ENCODE measurements around the gene COMT.
"Not testable (repeated sequence)": the region's sequence is repeated elsewhere in the genome, so short reads cannot be mapped to it uniquely, and the experiment has no call there.

The COMT gene

GRCh38 chr22:19904174-19904856 is 37.3 kb upstream of the COMT start:
- Histone ChIP-seq H3K36me3 (peaks cover 0 to 37% (median 6%) of the 10 kb centered on the region in 11 experiments; a peak in 9 of 22 replicates), H3K4me2 (peak overlapping the region in 4 of 11 experiments; percentile 74 to 94 (median 82); a peak in 2 of 22 replicates), H3K4me3 (no peak overlapping the region), H3K27me3 (no peaks in the 10 kb centered on the region), H3K9ac (0 out of 22 replicates have a peak overlapping the region, but pooled peaks of 1 of the 11 experiments have one; percentile 14), H3K4me1 (peaks cover 0 to 48% (median 32%) of the 10 kb centered on the region in 10 experiments; a peak in 18 of 20 replicates), H3K9me3 (replicated peaks in 1 of 11) (no peaks in the 10 kb centered on the region), H4K20me1 (peaks cover 0 to 33% (median 0%) of the 10 kb centered on the region in 11 experiments; a peak in 5 of 22 replicates), H3K27ac (no peak overlapping the region)
- TF ChIP-seq Cebpa-rat (IDR thresholded peaks at IDR 0.05): no peak

GRCh38 chr22:19904935-19905334 is 36.6 kb upstream of the COMT start:
- no peak overlapping the region for H3K4me3 ChIP-seq
- peaks cover 0 to 48% (median 32%) of the 10 kb centered on the region in 10 experiments; a peak in 18 of 20 replicates for H3K4me1 ChIP-seq
- no peak overlapping the region for H3K4me2 ChIP-seq
- TF ChIP-seq Cebpa-rat (IDR thresholded peaks at IDR 0.05): no peak
- peaks cover 0 to 37% (median 6%) of the 10 kb centered on the region in 11 experiments; a peak in 9 of 22 replicates for H3K36me3 ChIP-seq
- no peaks in the 10 kb centered on the region for H3K27me3 ChIP-seq
- no peaks in the 10 kb centered on the region for H3K9me3 ChIP-seq (replicated peaks in 1 of 11)
- peaks cover 0 to 33% (median 0%) of the 10 kb centered on the region in 11 experiments; a peak in 5 of 22 replicates for H4K20me1 ChIP-seq
- H3K9ac ChIP-seq: no peak overlapping the region
- no peak overlapping the region for H3K27ac ChIP-seq

DNA sequence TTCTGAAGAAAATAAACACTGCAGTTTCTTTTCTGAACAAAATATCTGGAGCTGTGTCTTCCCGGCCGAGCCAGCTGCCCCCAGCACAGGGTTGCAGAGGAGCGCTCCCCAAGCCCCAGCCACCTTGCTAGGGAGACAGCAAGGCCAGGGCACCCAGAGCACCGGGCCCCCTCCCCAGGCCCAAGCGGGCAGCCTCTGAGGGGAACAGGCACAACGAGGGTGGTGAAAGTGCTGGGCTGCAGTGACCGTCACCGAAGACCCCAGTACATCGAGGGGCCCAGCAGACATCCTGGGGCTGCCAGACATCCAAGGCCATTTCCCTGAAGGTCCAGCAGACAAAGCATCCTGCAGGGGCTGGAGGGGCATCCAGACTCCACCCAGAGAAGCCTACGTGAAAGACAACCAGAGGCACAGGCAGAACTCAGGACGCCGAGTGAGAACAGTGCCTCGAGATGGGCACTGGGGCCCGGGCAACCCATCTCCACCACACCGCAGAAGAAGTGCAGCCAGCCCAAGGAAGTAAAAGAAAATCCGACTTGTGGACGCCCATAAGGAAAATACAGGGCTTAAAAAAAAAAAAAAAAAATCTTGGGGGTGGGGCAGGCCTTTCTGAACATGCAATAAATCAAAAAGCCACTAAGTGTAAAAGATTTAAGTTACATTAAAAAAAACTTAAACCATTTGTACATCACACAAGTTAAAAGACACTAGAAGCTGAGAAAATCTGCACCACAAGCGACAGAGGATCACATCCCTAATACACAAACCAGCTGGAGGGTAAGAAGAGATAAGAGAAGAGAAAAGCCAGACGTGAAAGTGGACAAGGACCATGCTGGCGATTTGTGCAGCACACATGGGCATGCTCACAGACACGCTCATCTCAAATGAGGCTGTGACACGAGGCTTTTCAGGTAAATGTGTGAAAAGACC is 36.0 kb upstream of the COMT start:
- Histone ChIP-seq H3K27ac (no peak overlapping the region), H3K4me2 (no peak overlapping the region)

DNA sequence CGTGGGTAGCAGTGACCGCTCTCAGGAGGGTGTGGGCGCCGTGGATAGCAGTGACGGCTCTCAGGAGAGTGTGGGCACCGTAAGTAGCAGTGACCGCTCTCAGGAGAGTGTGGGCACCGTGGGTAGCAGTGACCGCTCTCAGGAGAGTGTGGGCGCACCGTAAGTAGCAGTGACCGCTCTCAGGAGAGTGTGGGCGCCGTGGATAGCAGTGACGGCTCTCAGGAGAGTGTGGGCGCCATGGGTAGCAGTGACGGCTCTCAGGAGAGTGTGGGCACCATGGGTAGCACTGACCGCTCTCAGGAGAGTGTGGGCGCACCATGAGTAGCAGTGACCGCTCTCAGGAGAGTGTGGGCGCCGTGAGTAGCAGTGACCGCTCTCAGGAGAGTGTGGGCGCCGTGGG is 34.7 kb upstream of the COMT start:
- not testable (repeated sequence) for H3K4me3 ChIP-seq; H3K4me2 ChIP-seq; H3K9ac ChIP-seq; H3K27me3 ChIP-seq; H3K9me3 ChIP-seq (replicated peaks in 1 of 11); H3K27ac ChIP-seq
- peaks cover 0 to 46% (median 0%) of the 10 kb centered on the region in 11 experiments; a peak in 7 of 22 replicates for H4K20me1 ChIP-seq
- peaks cover 0 to 29% (median 20%) of the 10 kb centered on the region in 10 experiments; a peak in 18 of 20 replicates for H3K4me1 ChIP-seq
- H3K36me3 ChIP-seq: peaks cover 0 to 36% (median 10%) of the 10 kb centered on the region in 11 experiments; a peak in 12 of 22 replicates

More for the DNA sequence above, 36.0 kb upstream of the COMT start:
- Histone ChIP-seq H3K9me3 (replicated peaks in 1 of 11) (no peaks in the 10 kb centered on the region), H3K36me3 (peaks cover 0 to 37% (median 6%) of the 10 kb centered on the region in 11 experiments; a peak in 9 of 22 replicates), H3K4me1 (peaks cover 0 to 42% (median 31%) of the 10 kb centered on the region in 10 experiments; a peak in 18 of 20 replicates), H3K9ac (no peak overlapping the region), H4K20me1 (peaks cover 0 to 40% (median 0%) of the 10 kb centered on the region in 11 experiments; a peak in 6 of 22 replicates), H3K4me3 (no peak overlapping the region), H3K27me3 (no peaks in the 10 kb centered on the region)
- TF ChIP-seq Cebpa-rat (IDR thresholded peaks at IDR 0.05): no peak

DNA sequence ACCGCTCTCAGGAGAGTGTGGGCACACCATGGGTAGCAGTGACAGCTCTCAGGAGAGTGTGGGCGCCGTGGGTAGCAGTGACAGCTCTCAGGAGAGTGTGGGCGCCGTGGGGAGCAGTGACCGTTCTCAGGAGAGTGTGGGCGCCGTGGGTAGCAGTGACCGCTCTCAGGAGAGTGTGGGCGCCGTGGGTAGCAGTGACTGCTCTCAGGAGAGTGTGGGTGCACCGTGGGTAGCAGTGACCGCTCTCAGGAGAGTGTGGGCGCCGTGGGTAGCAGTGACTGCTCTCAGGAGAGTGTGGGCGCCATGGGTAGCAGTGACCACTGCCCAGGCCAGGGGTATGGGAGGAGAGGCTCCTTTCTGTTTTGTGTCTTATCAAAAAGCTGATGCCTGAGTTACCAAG is 33.7 kb upstream of the COMT start:
- H3K9me3 ChIP-seq (replicated peaks in 1 of 11); H3K27ac ChIP-seq; H3K4me2 ChIP-seq; H3K27me3 ChIP-seq; H3K4me3 ChIP-seq: not testable (repeated sequence)
- Histone ChIP-seq H3K9ac (peak overlapping the region in 1 of 11 experiments; percentile 13; a peak in 1 of 22 replicates), H3K36me3 (peaks cover 0 to 37% (median 13%) of the 10 kb centered on the region in 11 experiments; a peak in 12 of 22 replicates), H4K20me1 (peaks cover 0 to 53% (median 0%) of the 10 kb centered on the region in 11 experiments; a peak in 7 of 22 replicates), H3K4me1 (peaks cover 0 to 29% (median 18%) of the 10 kb centered on the region in 10 experiments; a peak in 18 of 20 replicates)

DNA sequence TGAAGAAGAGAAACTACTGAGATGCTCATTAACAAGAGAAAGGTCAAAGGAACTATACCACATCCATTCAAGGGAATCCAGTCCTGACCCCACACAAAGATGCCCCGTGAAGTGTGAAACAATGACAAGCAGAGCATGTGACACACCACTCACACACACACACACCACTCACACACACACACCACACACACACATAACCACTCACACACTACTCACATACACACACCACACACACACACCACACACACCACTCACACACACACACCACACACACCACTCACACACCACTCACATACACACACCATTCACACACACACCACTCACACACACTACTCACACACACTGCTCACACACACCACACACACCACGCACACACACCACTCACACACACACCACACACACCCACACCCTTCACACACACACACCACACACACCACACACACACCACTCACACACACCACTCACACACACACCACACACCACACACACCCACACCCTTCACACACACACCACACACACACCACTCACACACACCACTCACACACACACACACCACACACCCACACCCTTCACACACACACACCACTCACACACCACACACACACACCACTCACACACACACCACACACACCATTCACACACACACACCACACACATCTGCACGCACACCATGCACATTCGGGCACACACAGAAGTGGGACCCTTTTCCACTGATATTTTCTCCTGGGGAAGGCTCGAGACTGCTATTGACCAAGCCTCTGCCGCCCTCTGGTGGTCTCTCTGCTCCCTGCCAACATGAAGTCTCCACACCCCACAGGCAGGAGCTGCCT is 32.0 kb upstream of the COMT start:
- no peak overlapping the region for H3K27ac ChIP-seq

DNA sequence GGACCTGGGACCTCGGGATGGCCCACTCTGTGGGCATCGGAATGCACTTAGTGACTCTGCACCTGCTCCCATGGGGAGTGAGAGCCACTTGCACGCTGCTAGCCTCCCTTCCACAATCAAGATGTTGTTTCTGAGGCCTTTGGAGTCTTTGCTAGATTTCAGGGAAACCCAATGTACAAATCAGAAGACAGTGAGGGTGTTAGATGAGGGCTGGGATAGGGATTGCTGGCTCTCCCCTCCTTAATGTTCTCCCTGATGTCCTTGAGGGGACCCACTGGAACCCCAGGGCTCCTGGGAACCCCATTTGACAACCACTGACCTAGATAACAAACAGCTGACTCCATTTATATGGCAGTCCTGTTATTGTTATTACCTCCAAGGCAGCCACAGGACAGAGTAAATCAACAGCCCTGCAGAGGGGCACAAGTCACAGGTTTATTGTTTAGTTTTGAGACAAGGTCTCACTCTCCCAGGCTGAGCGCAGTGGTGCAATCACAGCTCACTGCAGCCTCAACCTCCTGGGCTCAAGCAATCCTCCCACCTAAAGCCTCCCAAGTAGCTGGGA is 31.3 kb upstream of the COMT start:
- H3K27me3 ChIP-seq: no peaks in the 10 kb centered on the region; a peak in 1 of 22 replicates
- H3K27ac ChIP-seq: no peak overlapping the region
- H3K9me3 ChIP-seq (replicated peaks in 1 of 11): peaks cover 5 to 14% (median 11%) of the 10 kb centered on the region in 11 experiments; a peak in 17 of 22 replicates
- H3K4me3 ChIP-seq: no peak overlapping the region
- peak overlapping the region in 2 of 11 experiments; percentile 26 to 38; a peak in 2 of 22 replicates for H3K9ac ChIP-seq
- no peak for TF ChIP-seq Cebpa-rat (IDR thresholded peaks at IDR 0.05)
- H4K20me1 ChIP-seq: peaks cover 0 to 34% (median 0%) of the 10 kb centered on the region in 11 experiments; a peak in 6 of 22 replicates
- peaks cover 0 to 24% (median 7%) of the 10 kb centered on the region in 10 experiments; a peak in 11 of 20 replicates for H3K4me1 ChIP-seq
- peaks cover 22 to 57% (median 35%) of the 10 kb centered on the region in 11 experiments for H3K36me3 ChIP-seq
- no peak overlapping the region; a peak in 1 of 22 replicates for H3K4me2 ChIP-seq

More for the DNA sequence above, 32.0 kb upstream of the COMT start:
- no peaks in the 10 kb centered on the region for H3K27me3 ChIP-seq
- H3K4me2 ChIP-seq: peak overlapping the region in 2 of 11 experiments; percentile 7 to 25; a peak in 2 of 22 replicates
- no peak for TF ChIP-seq Cebpa-rat (IDR thresholded peaks at IDR 0.05)
- peaks cover 15 to 50% (median 28%) of the 10 kb centered on the region in 11 experiments for H3K36me3 ChIP-seq
- H3K4me1 ChIP-seq: peaks cover 0 to 24% (median 7%) of the 10 kb centered on the region in 10 experiments; a peak in 11 of 20 replicates
- H3K9me3 ChIP-seq (replicated peaks in 1 of 11): peaks cover 5 to 13% (median 9%) of the 10 kb centered on the region in 11 experiments; a peak in 17 of 22 replicates
- no peak overlapping the region for H3K9ac ChIP-seq
- peaks cover 0 to 36% (median 0%) of the 10 kb centered on the region in 11 experiments; a peak in 6 of 22 replicates for H4K20me1 ChIP-seq
- no peak overlapping the region for H3K4me3 ChIP-seq

Data from BLaER1 treated with 17β-estradiol and CSF1 and Interleukin-3, amounts not matched to agents 10 nM and 100 nM (cell line).